GM06990 (cell line): Measurements from ENCODE around the gene TTC8.

Experiments
- DNase-seq: peaks from one replicate; pipeline ENCODE4 v3.0.0-alpha.2; 2011; ENCODE audit not compliant: insufficient read length; ENCODE audit errors: extremely low read depth
- H3K27me3 ChIP-seq: replicated peaks from 2 replicates; pipeline ENCODE4 v1.6.0; 2011; ENCODE audit warnings: low read length; ENCODE audit not compliant: control insufficient read depth, insufficient read depth
- H3K36me3 ChIP-seq: 2 replicates; pipeline ENCODE4 v1.5.1; 2011; ENCODE audit warnings: low read length; ENCODE audit not compliant: control insufficient read depth, insufficient read depth
- H3K4me3 ChIP-seq: replicated peaks from 2 replicates; pipeline ENCODE4 v1.5.1; 2011; ENCODE audit warnings: low read depth, mild to moderate bottlenecking, control low read depth, low read length
- CTCF ChIP-seq: IDR thresholded peaks from 2 replicates; pipeline ENCODE4 v1.5.1; 2011; ENCODE audit warnings: low read length, control low read depth, mild to moderate bottlenecking, inconsistent platforms; ENCODE audit not compliant: insufficient read depth, poor library complexity, severe bottlenecking

TTC8 gene

GRCh38 chr14:88872976-88873375 is 48.5 kb downstream of the TTC8 start:
- no peak overlapping the region for H3K4me3 ChIP-seq
- H3K27me3 ChIP-seq = no peaks in the 10 kb centered on the region
- TF ChIP-seq CTCF = no peak
- H3K36me3 ChIP-seq = no peaks in the 10 kb centered on the region
- no peak for DNase-seq

GRCh38 chr14:88877192-88877591 is 52.7 kb downstream of the TTC8 start:
- DNase-seq = no peak
- no peaks in the 10 kb centered on the region for H3K27me3 ChIP-seq
- H3K4me3 ChIP-seq = no peak overlapping the region
- TF ChIP-seq CTCF = no peak
- no peaks in the 10 kb centered on the region for H3K36me3 ChIP-seq

GRCh38 chr14:88879022-88879421 is 54.6 kb downstream of the TTC8 start:
- TF ChIP-seq CTCF = no peak
- no peaks in the 10 kb centered on the region for H3K36me3 ChIP-seq
- no peak for DNase-seq

GRCh38 chr14:88882236-88882635 is 57.8 kb downstream of the TTC8 start:
- DNase-seq = no peak
- Histone ChIP-seq H3K4me3 (no peak overlapping the region), H3K27me3 (no peaks in the 10 kb centered on the region), H3K36me3 (no peaks in the 10 kb centered on the region)
- no peak for TF ChIP-seq CTCF

More at GRCh38 chr14:88879022-88879421, 54.6 kb downstream of the TTC8 start:
- no peaks in the 10 kb centered on the region for H3K27me3 ChIP-seq
- no peak overlapping the region for H3K4me3 ChIP-seq

- no peak for DNase-seq
- TF ChIP-seq CTCF = no peak
- no peak overlapping the region for H3K4me3 ChIP-seq
- H3K27me3 ChIP-seq = no peaks in the 10 kb centered on the region; the same call in 1 of the 2 replicates
- H3K36me3 ChIP-seq = no peaks in the 10 kb centered on the region
Observed at GRCh38 chr14:88895116-88895515, 70.7 kb downstream of the TTC8 start.

GRCh38 chr14:88901189-88901588 is 76.7 kb downstream of the TTC8 start:
- Histone ChIP-seq H3K4me3 (no peak overlapping the region), H3K36me3 (no peaks in the 10 kb centered on the region), H3K27me3 (no peaks in the 10 kb centered on the region)
- no peak for TF ChIP-seq CTCF
- DNase-seq = no peak
